Measurements from ENCODE around the gene EXOC3L1. TPM values are rescaled to one million over a fixed set of nuclear protein-coding genes. Genes with fewer than 3 reads are reported as not detected.
A peak's percentile ranks its signal among the peaks of the same experiment; 100 is the strongest.

The EXOC3L1 gene
- total and polyA plus RNA-seq, 2 of the 13 experiments (the other 11 are each of a cell fraction or from before 2014, with no cell fraction given): 0.12 TPM; not detected in 1

GRCh38 chr16:67164599-67165061 lies 25.3 kb downstream of the EXOC3L1 start, which contains the start of gene HSF4 (continued):
- TF ChIP-seq ZBTB33 (CRISPR knock-in tag; IDR thresholded peaks at IDR 0.05) (peak; percentile 7; the same call in 1 of the 2 replicates), KAT8 (CRISPR knock-in tag; IDR thresholded peaks at IDR 0.05) (peak; percentile 57; the same call in 1 of the 2 replicates), MBNL3 (CRISPR knock-in tag; conservative IDR thresholded peaks at IDR 0.05) (no peak), RAD51 (IDR thresholded peaks at IDR 0.05; ENCODE audit: borderline replicate concordance) (no peak), ZNF530 (CRISPR knock-in tag; IDR thresholded peaks at IDR 0.05; ENCODE audit: low read depth) (0 out of 2 replicates have a peak, but pooled peaks have one; percentile 70), IRF9 (CRISPR knock-in tag; IDR thresholded peaks at IDR 0.05; ENCODE audit: borderline replicate concordance) (no peak), U2AF2 (IDR thresholded peaks at IDR 0.05; ENCODE audit: low read depth, low read length) (no peak), SIN3B (IDR thresholded peaks at IDR 0.05; ENCODE audit: low read length) (no peak), SPEN (CRISPR knock-in tag; IDR thresholded peaks at IDR 0.05; ENCODE audit: low read depth) (peak; percentile 94), RFX3 (CRISPR knock-in tag; IDR thresholded peaks at IDR 0.05) (no peak), MYPOP (CRISPR knock-in tag; IDR thresholded peaks at IDR 0.05) (peak; percentile 93), MZF1 (CRISPR knock-in tag; IDR thresholded peaks at IDR 0.05; ENCODE audit: borderline replicate concordance) (no peak), STAT6 (CRISPR knock-in tag; IDR thresholded peaks at IDR 0.05; ENCODE audit: borderline replicate concordance) (no peak; the same call in 1 of the 2 replicates), SKIL (CRISPR knock-in tag; IDR thresholded peaks at IDR 0.05; ENCODE audit: borderline replicate concordance) (peak; percentile 87), SMC3 (IDR thresholded peaks at IDR 0.05; ENCODE audit: low read length) (no peak), TOE1 (CRISPR knock-in tag; IDR thresholded peaks at IDR 0.05) (0 out of 2 replicates have a peak, but pooled peaks have one; percentile 53), ZNF276 (CRISPR knock-in tag; IDR thresholded peaks at IDR 0.05; ENCODE audit: low read depth) (no peak)

All from HepG2 (cell line).